GM19328 (cell line): ENCODE data around the gene PLA2G2D.

Source experiments
- ATAC-seq: cut with Tn5 transposase; IDR thresholded peaks from one replicate; pipeline ENCODE4 v1.9.1; 2021; ENCODE audit warnings: mild to moderate bottlenecking, moderate library complexity; ENCODE audit not compliant: unreplicated experiment

The PLA2G2D gene

DNA sequence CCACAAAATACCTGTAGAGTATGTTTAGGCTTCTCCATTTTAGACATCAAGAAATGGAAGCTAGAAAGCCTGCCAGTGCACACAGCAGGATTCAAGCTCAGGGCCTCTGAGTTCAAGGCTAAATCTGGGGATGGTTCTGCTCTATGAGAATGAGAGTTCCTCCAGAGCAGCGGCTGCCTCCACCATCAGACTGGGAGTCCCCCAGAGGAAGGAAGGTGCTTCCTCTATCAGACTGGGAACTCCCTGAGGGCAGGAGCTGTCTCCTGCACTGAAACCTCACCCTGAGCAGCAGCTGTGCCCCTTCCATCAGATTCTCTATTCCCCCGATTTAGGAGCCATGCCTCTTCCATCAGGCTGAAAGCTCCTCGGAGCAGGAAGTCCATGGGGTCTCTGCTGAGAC is 29.2 kb downstream of the PLA2G2D start:
- ATAC-seq: no peak

DNA sequence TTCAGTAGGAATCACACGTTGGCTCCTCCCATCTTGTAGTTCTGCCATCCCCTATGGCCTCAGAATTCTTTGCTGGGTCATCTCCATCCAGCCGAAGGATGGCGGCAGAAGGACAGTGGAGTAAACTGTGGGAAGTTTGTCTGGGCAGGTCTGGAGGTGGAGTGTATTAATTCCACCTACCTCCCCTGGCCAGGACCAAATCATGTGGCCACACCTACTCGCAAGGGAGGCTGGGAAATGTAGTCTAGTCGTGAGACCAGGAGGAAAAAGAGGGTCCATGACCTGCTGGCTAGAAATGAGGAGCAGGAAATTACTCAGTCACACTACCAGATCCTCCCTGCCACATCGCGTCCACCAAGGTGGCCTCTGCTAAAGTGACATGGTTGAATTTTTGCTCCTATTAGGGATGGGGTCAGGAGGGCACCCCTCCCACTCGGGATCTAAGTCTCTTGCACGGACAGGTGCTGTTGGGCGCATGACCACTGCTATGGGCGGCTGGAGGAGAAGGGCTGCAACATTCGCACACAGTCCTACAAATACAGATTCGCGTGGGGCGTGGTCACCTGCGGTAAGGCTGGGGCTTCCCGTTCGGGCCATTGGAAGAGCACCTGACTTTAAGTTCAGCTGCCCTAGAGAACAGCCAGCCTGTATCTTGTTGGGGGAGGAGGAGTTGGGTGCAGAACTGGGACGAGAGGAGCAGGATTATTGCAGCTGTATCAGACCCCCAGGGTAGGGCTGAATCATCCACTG is 29.8 kb downstream of the PLA2G2D start:
- ATAC-seq: no peak

DNA sequence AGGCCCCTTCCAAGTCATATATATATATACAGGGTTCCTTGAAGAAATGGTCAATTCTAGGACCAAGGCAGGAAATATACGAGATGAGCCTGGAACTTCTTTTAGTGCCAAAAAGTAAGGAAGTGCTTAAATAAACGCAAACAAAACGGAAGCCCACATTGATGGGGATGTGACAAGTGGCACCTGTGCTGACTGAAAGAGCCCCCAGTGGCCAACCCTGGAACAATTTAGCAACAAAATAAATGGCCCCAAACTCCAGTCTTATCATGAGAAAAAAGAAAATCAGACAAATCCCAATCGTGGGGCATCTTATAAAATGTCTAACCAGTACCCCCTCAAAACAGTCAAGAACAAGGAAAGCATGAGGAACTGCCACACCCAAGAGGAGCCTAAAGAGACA is 31.7 kb downstream of the PLA2G2D start:
- no peak for ATAC-seq

DNA sequence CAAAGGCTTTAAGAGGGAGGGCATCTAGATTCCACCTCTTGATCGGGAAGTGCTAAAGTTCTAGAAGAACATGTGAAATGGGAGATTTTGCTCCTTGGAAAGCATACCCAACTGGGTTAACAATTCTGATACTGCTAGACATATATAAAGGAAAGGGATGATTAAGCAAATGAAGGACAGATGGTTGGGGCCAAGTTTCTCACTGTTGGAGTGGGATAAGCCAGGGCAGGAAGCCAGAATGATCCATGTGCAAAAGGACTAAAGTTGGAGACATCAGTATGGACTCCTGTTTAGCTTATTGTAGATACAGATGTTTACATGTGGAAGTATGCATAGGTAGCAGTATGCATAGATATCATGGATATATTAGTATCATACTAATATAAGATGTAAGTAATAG is 32.5 kb downstream of the PLA2G2D start:
- no peak for ATAC-seq

DNA sequence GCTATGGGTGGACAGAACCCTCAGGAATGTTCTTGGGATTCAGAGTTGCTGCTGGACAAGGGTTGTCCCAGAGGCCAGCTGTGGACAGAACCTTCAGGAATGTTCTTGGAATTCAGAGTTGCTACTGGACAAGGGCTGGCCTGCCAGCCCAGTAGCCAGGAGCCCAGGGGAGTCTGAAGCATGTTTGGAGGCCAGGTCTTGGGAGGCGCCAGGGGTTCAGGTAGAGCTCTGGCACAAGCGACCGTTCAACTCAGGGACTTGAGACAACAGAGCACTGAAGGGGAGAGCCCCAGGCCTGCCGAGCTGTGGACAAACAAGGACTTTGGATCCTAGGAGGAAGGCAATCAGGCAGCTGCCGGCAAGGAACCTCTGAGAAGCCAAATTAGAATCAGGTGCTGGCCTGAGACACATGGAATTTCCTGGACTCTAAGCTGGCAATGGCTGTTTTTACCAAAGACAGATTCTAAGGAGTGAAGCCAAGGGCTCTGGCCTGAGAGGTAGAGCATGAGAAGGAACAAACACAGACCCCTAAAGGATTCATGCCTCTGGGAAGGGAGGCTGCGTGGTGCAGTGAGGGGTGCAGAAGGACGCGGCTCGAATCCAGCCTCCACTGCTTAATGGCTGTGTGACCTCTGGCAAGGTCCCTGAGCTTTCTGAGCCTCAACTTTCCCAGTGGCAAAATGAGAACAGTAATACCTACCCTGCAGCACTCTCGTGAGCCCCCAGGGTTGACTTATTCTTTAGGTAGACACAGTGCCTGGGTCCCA is 36.0 kb downstream of the PLA2G2D start:
- no peak for ATAC-seq

DNA sequence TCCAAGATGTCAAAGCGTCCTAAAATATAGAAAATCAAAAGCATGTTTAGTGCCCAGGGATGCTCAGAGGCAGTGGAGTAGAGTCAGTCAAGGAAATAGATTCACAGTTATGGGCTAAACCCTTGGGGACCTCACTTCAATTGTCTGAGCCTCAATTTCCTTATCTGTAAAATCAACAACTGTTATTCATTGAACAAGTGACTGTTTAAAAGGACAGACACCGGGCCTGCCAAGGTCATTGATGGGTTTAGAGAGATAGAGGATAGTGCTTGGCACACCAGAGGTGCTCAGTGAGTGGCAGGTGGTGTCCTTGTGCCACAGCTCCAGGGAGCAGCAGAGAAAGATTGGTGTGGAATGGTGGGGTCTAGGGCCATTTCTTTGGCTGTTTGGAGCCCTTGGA is 36.6 kb downstream of the PLA2G2D start:
- ATAC-seq: no peak

DNA sequence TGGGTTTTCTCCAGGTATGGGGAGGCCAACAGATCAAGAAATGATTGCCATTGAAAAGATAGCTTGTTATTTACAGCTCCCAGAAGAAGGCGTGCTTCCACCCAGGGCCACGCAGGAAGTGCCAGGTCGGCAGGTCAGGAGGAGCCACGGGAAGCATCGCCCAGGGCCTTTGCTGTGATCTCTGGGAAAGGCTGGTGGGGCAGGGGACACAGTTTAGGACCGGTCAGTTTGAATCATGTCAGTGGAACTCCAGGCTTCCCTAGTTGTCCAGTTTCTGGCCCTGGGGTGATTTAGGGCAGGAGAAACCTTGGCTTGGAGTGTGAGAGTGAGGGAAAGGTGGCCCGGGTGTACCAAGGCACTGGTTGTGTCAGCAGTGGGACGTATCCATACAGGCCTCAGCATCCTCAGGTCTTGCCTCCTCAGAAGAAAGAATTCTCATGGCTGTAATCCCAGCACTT is 38.0 kb downstream of the PLA2G2D start:
- no peak for ATAC-seq

DNA sequence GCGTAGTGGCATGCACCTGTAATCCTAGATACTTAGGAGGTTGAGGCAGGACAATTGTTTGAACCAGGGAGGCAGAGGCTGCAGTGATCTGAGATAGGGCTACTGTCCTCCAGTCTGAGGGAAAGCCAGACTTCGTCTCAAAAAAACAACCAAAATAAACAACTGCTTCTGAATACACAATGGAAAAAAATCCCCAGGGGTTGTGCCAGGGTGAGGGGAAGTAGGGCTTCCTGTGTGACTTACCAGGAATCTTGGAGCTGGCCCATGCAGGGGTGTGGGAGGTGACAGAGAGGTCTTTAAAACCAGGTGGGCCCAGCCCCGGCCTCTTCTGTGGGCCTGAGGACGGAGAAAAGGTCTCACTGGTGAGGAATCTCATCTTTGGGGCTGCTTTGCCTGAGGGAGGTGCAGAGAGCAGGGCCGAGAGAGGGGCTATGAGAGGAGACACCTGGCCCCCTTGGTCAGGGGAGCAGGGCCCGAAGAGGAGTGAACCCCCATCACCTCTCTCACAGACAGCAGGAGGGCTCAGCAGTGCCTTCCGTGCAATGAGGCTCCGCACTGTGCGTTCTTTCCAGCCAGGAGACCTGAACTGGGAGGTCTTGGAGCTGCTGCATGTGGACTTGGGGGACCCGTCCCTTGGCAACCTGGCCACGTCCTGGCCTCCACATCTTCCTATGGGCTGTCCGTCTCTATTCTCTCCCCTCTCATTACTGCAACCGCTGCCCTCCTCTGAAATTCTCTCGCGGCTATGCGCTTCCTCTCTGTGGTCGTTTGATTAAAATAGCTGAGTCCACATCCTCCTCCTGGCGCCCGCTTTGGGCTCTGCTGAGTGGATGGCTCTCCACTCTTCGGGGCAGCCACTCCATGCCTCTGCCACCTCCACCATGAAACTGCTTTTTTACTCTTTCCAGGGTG is 38.6 kb downstream of the PLA2G2D start:
- no peak for ATAC-seq

DNA sequence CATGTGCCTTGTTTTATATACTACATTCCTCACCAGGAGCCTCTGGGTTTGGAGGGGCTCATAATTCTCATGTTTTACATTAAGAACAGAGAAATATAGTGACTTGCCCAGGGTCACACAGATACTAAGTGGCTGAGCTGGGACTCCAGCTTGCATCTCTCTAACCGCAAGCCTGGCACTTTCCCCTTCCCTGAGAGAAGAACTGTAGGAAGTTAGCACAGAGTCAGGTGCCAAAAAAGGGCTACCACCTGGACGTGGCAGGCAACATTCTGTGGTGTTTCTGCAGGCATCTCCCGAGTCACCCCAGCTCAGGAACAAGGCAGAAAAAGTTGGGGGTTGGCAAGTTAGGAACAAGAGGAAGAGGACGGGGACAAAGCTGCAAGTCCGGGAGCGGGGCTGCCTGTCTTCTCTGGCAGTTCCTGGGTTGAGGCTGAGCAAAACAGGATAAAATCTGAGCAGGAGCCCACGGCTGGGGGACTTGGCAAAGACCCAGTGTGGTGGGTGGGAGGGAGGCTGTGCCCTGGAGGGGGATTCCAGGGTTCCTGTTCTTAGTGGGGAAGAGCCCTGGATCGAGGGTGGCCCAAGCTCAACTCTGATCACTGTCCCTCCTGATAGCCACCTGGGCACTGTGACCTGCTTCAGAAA is 39.6 kb downstream of the PLA2G2D start:
- no peak for ATAC-seq

DNA sequence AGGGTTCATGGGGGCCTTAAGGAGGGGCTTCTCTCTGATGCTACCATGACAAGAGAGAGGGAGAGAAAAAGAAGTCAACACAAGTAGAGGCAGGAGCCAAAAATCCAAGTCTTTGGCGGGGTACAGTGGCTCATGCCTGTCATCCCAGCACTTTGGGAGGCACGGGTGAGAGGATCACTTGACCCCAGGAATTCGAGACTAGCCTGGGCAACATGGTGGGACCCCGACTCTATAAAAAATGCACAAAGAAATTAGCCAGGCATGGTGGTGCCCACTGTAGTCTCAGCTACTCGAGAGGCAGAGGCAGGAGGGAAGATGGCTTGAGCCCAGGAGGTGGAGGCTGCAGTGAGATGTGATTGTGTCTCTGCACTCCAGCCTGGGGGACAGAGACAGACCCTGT is 40.6 kb downstream of the PLA2G2D start:
- ATAC-seq: no peak

DNA sequence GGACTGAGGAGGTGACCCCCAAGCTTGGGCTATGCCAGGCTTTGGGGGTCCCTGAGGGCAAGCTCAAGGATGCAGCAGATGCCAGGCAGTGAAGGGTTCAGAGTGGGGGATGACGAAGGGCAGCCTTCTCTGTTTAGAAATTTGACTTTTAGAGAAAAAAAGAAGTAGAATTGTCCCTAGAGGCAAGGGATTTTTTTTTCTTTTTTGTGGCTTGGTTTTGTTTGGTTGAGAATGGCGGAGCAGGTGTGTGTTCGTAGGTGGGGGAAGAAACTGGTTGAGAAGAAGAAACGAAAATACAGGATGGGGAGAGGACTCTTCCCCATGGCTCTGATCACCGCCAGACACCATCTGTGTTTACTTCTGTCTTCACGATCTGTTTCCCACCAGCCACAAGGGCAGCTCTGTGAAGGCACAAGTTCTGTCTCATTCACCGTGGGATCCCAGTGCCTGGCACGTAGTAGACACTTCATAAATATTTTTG is 41.1 kb downstream of the PLA2G2D start:
- ATAC-seq: no peak

DNA sequence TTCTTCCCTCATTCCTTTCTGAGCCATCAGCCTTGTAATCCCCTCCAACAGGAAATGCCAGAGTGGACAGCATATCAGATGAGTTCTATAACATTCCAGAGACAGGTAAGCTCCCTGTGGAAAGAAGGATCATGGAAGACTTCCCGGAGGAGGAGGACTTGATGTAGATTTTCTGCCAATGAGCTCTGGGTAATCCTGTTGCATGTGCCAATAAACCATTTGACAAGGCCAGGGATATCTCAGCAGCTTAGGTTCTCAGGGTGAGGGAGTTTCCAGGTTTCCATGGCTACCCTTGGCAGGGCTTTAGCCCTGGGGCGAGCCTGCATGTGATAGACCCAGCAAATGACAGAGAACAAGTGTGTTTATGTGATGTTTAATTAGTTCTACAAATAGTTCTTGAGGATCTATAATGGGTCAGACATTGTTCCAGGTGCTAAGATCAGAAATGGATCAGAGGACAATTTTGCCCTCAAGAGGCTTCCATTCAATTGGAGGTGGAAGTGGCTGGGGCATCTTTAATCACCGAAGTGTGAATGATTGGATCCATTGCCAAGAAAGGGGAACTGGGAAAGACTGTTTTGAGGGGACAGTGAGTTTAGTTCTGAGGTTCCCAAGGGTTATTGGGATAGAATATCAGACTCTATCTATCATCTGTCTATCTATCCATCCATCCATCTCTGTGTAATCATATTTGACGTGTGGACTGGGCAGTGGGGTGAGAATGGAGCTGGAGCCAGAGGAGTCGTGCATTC is 42.5 kb downstream of the PLA2G2D start:
- no peak for ATAC-seq

DNA sequence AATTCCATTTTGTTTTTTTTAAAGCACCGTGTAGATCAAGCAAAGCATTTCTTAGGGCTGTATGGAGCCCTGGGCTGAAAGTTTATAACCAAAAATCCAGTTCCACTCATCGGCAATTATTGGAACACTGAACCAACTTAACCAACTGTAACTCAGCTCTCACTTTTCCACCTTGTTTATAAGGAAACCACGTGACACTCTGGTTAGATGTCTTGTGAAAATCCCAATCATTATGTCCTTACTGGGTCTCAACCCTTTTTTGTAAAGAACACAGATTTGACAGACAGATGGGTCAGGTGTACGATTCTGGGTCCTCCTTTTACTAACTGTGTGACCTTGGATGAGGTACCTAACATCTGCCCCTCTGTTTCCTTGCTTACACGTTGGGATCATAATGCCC is 43.1 kb downstream of the PLA2G2D start:
- ATAC-seq: no peak

DNA sequence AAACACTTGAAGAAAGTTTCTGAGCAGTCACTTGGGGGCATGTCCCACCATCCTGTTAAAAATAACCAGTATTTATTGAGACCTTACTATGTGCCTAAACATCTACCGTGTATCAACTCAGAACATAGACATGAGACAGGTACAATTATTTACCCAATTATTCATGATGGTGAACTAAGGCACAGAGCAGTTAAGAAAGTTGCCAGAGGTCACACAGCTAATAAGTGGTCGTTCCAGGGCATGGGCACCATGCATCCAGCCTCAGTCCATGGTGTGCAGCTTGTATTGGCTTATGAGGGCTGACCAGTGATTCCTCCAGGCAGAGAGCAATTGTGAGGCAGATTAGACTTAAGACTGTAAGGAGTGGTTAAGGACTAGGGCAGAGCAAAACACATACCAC is 44.0 kb downstream of the PLA2G2D start:
- ATAC-seq: no peak

DNA sequence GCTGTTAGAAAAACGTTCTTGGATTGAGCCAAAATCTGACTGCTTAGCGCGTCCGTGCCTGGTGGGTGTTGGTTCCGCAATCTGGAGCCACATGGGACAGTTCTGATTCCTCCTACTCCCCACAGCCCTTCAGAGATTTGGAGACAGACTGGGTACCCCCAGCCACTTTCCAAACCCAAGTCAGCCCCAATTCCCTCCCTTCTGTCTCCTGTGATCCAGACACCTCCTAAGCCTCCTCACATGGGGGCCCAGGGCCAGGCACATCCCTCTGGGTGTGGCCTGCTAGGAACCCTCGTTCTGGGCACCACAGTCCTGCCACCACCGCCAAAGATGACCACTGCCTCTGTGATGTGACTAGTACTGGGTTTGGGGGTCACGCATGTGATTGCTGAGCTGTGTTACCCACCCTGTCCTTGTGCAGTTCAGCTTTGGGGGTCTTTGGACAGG is 44.6 kb downstream of the PLA2G2D start:
- no peak for ATAC-seq

DNA sequence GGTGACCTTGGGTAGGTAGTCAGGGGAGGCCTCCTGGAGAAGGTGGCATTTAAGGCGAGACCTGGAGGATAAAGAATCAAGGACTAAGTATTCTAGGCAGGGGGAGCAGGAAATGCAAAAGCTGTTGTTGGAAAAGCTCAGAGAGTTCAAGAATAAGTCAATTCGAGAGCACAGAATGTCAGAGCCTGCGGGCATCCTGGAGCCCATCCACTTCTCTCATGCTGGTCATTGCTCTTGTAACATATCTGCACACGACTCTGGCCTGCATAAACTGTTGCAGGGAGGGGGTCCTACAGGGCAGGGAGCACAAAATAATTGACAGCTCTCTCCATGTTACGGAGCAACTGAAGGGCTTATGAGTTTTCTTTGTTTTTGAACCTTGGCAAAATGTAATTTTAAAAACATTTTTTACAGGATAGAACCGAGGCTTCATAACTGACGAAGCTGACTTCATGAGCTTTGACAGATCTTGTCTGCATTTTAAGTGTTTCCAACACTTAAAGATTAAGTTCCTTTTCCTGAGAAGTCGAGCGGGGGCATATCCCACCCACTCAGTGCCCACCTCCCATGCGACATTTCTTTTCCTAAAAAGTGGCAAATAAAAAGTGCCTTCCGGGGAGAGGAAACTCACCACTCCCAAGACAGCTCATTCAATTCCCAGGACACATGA is 45.1 kb downstream of the PLA2G2D start:
- ATAC-seq: no peak

DNA sequence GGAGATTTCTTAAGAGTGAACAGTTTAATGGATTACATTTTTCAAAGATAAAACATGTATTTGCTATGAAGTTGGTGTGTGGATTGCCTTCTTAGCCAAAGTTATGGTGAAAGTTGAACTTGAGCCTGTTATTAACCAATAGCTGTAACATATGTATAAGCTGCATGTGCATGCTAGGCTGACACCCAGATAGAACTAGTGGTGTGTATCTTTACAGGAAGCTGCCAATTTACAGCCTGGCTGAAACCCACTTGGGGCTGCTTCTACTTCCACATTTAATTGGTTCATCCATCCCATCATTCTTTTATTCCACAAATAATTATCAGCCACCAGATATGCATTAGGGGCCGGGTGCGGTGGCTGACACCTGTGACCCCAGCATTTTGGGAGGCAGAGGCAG is 46.1 kb downstream of the PLA2G2D start:
- ATAC-seq: no peak

DNA sequence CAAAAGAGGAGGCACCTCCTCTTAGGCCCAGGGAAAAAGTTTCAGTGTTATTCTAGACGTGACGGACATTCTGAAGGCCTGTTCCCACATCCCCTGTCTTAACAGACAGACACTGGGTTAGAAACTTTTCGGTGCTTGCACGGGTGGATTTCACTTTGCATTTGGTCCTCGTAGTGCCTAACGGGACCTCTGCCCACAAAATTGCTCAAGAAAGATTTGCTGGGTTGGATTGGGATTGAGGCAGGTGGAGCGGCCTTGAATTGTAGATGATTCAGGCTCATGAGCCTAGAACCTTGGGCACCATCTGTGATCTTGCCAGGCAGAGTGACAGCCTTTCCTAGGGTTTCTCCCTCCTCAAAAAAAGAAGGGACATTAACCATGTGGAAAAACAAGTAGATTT is 46.6 kb downstream of the PLA2G2D start:
- no peak for ATAC-seq

DNA sequence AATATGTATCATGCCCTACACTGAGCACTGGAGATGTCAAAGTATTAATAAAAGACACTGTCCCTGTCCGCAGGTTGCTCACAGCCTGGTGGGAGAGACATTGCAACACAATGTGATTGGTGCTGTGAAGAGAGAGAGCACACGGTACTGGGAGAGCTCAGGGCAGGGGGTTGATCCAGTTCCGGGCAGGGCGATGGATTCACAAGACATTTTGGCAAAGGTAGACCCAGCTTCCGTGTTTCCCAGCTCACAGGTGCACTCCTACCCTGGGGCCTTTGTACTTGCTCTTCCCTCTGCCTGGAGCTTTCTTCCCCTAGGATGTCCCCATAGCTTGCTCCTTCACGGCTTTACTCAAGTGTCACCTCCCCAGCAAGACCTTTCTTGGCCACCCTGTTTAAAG is 47.9 kb downstream of the PLA2G2D start:
- ATAC-seq: no peak
